ENCODE measurements around the gene ADAM23.

ADAM23 gene

DNA sequence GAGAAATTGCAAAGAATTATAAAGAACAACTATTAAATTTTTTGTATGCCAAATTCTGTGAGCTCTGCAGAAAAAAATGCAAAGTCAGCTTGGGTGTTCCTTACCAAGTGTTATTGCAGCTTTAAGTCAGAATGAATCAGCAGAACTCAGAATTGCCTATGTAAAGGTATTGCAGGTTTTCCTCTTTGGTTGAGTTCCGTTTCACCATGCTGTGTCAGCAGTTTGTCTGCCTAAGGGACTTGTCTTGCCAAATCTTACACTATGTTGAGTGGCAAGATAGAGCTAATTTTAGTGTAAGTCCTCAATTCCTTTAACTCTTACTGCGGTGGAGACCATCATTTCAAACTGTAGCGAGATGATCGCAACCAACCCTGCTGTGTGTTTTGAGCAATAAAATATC, 38.8 kb downstream of the ADAM23 start:
- no peak for DNase-seq

GRCh38 chr2:206482633-206483032, 39.3 kb downstream of the ADAM23 start:
- H3K9ac ChIP-seq (ENCODE audit: low read depth, low read length), result no peak overlapping the region

More for the DNA sequence above, 38.8 kb downstream of the ADAM23 start:
- Histone ChIP-seq H3K9ac (ENCODE audit: low read depth, low read length) (no peak overlapping the region), H2AFZ (ENCODE audit: low read depth, low read length) (no peak overlapping the region), H3K9me3 (ENCODE audit: insufficient read depth, low read length, severe bottlenecking) (no peaks in the 10 kb centered on the region), H3K27ac (ENCODE audit: low read length) (no peak overlapping the region), H3K79me2 (ENCODE audit: insufficient read depth, low read length) (no peaks in the 10 kb centered on the region), H3K36me3 (ENCODE audit: insufficient read depth, low read length) (no peaks in the 10 kb centered on the region), H3K4me3 (ENCODE audit: low read depth in 1 of 2, low read length in 2 of 2) (no peak overlapping the region), H3K4me1 (ENCODE audit: insufficient read depth, low read length) (no peaks in the 10 kb centered on the region), H3K27me3 (ENCODE audit: insufficient read depth, low read length, poor library complexity) (no peaks in the 10 kb centered on the region), H4K20me1 (ENCODE audit: insufficient read depth, low read length) (no peaks in the 10 kb centered on the region), H3K4me2 (ENCODE audit: insufficient read depth, low read length) (no peak overlapping the region)
- ATAC-seq (ENCODE audit: insufficient read depth, low read depth), result no peak
- TF ChIP-seq, protein P1, sequence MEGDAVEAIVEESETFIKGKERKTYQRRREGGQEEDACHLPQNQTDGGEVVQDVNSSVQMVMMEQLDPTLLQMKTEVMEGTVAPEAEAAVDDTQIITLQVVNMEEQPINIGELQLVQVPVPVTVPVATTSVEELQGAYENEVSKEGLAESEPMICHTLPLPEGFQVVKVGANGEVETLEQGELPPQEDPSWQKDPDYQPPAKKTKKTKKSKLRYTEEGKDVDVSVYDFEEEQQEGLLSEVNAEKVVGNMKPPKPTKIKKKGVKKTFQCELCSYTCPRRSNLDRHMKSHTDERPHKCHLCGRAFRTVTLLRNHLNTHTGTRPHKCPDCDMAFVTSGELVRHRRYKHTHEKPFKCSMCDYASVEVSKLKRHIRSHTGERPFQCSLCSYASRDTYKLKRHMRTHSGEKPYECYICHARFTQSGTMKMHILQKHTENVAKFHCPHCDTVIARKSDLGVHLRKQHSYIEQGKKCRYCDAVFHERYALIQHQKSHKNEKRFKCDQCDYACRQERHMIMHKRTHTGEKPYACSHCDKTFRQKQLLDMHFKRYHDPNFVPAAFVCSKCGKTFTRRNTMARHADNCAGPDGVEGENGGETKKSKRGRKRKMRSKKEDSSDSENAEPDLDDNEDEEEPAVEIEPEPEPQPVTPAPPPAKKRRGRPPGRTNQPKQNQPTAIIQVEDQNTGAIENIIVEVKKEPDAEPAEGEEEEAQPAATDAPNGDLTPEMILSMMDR (IDR thresholded peaks at IDR 0.05; ENCODE audit: borderline replicate concordance, extremely low read depth, low read length, poor library complexity, severe bottlenecking), result no peak
- no peak for TF ChIP-seq EZH2 (IDR thresholded peaks at IDR 0.05; ENCODE audit: borderline replicate concordance, low read depth, low read length, severe bottlenecking)

DNA sequence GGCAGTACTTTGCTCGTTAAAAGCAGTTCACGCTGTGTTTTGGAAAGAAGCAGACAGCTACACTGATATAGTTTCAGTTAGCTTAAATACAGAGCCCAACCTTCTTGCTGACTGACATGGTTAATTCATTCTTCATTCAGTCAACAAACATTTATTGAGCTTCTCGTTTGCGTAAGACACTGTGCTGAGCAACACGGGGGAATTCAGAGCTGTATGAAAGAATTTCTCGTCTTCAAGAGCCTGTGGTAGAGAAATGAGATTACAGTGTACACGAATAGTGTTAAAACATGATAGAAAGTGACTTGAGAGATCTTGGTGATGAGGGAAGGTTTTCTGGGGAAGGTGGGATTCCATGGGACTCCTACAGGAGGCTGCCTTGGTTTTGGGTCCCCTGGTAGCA, 44.7 kb downstream of the ADAM23 start:
- no peak overlapping the region for H3K4me2 ChIP-seq (ENCODE audit: insufficient read depth, low read length)
- no peak overlapping the region for H2AFZ ChIP-seq (ENCODE audit: low read depth, low read length)
- H3K9me3 ChIP-seq (ENCODE audit: insufficient read depth, low read length, severe bottlenecking), result no peaks in the 10 kb centered on the region
- TF ChIP-seq, protein P1 (IDR thresholded peaks at IDR 0.05; ENCODE audit: borderline replicate concordance, extremely low read depth, low read length, poor library complexity, severe bottlenecking), result no peak
- TF ChIP-seq EZH2 (IDR thresholded peaks at IDR 0.05; ENCODE audit: borderline replicate concordance, low read depth, low read length, severe bottlenecking), result no peak
- no peaks in the 10 kb centered on the region for H3K36me3 ChIP-seq (ENCODE audit: insufficient read depth, low read length)
- no peak overlapping the region for H3K27ac ChIP-seq (ENCODE audit: low read length)
- H4K20me1 ChIP-seq (ENCODE audit: insufficient read depth, low read length), result no peaks in the 10 kb centered on the region
- DNase-seq, result no peak
- H3K4me3 ChIP-seq (ENCODE audit: low read depth in 1 of 2, low read length in 2 of 2), result no peak overlapping the region
- H3K9ac ChIP-seq (ENCODE audit: low read depth, low read length), result no peak overlapping the region
- no peaks in the 10 kb centered on the region for H3K4me1 ChIP-seq (ENCODE audit: insufficient read depth, low read length)
- peaks cover 3% of the 10 kb centered on the region for H3K27me3 ChIP-seq (ENCODE audit: insufficient read depth, low read length, poor library complexity)
- no peaks in the 10 kb centered on the region for H3K79me2 ChIP-seq (ENCODE audit: insufficient read depth, low read length)
- ATAC-seq (ENCODE audit: insufficient read depth, low read depth), result no peak

More at GRCh38 chr2:206482633-206483032, 39.3 kb downstream of the ADAM23 start:
- ATAC-seq (ENCODE audit: insufficient read depth, low read depth) (no peak), DNase-seq (no peak)
- H3K4me1 ChIP-seq (ENCODE audit: insufficient read depth, low read length), result no peaks in the 10 kb centered on the region
- H3K9me3 ChIP-seq (ENCODE audit: insufficient read depth, low read length, severe bottlenecking), result no peaks in the 10 kb centered on the region
- H2AFZ ChIP-seq (ENCODE audit: low read depth, low read length), result no peak overlapping the region
- H3K27me3 ChIP-seq (ENCODE audit: insufficient read depth, low read length, poor library complexity), result peaks cover 3% of the 10 kb centered on the region
- no peak overlapping the region for H3K27ac ChIP-seq (ENCODE audit: low read length)
- no peaks in the 10 kb centered on the region for H3K79me2 ChIP-seq (ENCODE audit: insufficient read depth, low read length)
- no peak overlapping the region for H3K4me3 ChIP-seq (ENCODE audit: low read depth in 1 of 2, low read length in 2 of 2)
- no peak overlapping the region for H3K4me2 ChIP-seq (ENCODE audit: insufficient read depth, low read length)
- TF ChIP-seq EZH2 (IDR thresholded peaks at IDR 0.05; ENCODE audit: borderline replicate concordance, low read depth, low read length, severe bottlenecking), result no peak
- TF ChIP-seq, protein P1 (IDR thresholded peaks at IDR 0.05; ENCODE audit: borderline replicate concordance, extremely low read depth, low read length, poor library complexity, severe bottlenecking), result no peak
- no peaks in the 10 kb centered on the region for H4K20me1 ChIP-seq (ENCODE audit: insufficient read depth, low read length)
- no peaks in the 10 kb centered on the region for H3K36me3 ChIP-seq (ENCODE audit: insufficient read depth, low read length)

- Histone ChIP-seq H3K27me3 (ENCODE audit: insufficient read depth, low read length, poor library complexity) (peaks cover 3% of the 10 kb centered on the region), H2AFZ (ENCODE audit: low read depth, low read length) (no peak overlapping the region), H3K4me1 (ENCODE audit: insufficient read depth, low read length) (no peaks in the 10 kb centered on the region), H4K20me1 (ENCODE audit: insufficient read depth, low read length) (no peaks in the 10 kb centered on the region), H3K4me2 (ENCODE audit: insufficient read depth, low read length) (no peak overlapping the region), H3K79me2 (ENCODE audit: insufficient read depth, low read length) (no peaks in the 10 kb centered on the region), H3K4me3 (ENCODE audit: low read depth in 1 of 2, low read length in 2 of 2) (no peak overlapping the region), H3K36me3 (ENCODE audit: insufficient read depth, low read length) (no peaks in the 10 kb centered on the region), H3K9me3 (ENCODE audit: insufficient read depth, low read length, severe bottlenecking) (no peaks in the 10 kb centered on the region), H3K27ac (ENCODE audit: low read length) (no peak overlapping the region), H3K9ac (ENCODE audit: low read depth, low read length) (no peak overlapping the region)
- DNase-seq (no peak), ATAC-seq (ENCODE audit: insufficient read depth, low read depth) (no peak)
- no peak for TF ChIP-seq EZH2 (IDR thresholded peaks at IDR 0.05; ENCODE audit: borderline replicate concordance, low read depth, low read length, severe bottlenecking)
- TF ChIP-seq, protein P1 (IDR thresholded peaks at IDR 0.05; ENCODE audit: borderline replicate concordance, extremely low read depth, low read length, poor library complexity, severe bottlenecking), result no peak
Measured at GRCh38 chr2:206488623-206489022, 45.3 kb downstream of the ADAM23 start.

Measured in DND-41 (cell line).